ENCODE data around the gene PMM1. TPM values are rescaled to one million over a fixed set of nuclear protein-coding genes. Genes with fewer than 3 reads are reported as not detected.

PMM1 gene
- polyA plus RNA-seq, 1 of the 3 experiments (the other 2 are of a cell fraction): 46.4 TPM

DNA sequence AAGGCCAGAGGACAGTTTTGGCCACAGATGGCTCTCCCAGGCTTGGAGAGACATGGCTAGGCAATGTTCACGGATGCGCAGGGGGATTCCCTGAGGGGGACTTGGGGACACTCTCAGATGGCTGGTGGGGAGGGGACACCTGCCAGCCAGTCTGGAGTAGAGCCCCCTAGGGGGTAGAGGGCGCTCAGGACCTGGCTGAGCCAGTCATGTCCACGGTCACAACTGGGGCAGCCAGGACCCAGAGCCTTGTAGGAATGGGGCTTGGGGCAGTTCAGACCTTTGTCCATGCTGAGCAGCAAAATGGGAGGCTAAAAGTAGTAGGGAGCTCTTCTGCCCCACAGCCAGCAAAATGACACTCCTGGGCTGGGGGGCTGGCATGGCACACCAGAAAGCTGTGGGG, 27.2 kb downstream of the PMM1 start:
- no peaks in the 10 kb centered on the region for H3K36me3 ChIP-seq (replicated peaks in 1 of 2; ENCODE audit: control insufficient read depth in 1 of 2, insufficient read depth in 2 of 2, low read length in 1 of 2)
- H3K4me1 ChIP-seq (ENCODE audit: control insufficient read depth in 1 of 2, insufficient read depth in 2 of 2, low read depth in 1 of 2, low read length in 1 of 2): peaks cover 3 to 31% of the 10 kb centered on the region in 2 experiments; a peak in 2 of 4 replicates
- no peak for DNase-seq
- peak overlapping the region in 1 of 2 experiments; percentile 71; a peak in 3 of 4 replicates for H3K27ac ChIP-seq (ENCODE audit: low read depth in 2 of 2, low read length in 1 of 2)
- H3K9me3 ChIP-seq: no peaks in the 10 kb centered on the region
- WGBS (ENCODE audit: low lambda C conversion rate): 60% methylated on average over 2 of the region's 4 CpGs
- no peaks in the 10 kb centered on the region for H4K20me1 ChIP-seq (ENCODE audit: insufficient read depth)
- no peak for TF ChIP-seq RFX5 (IDR thresholded peaks at IDR 0.05; ENCODE audit: low read length)
- TF ChIP-seq RXRA (IDR thresholded peaks at IDR 0.05; ENCODE audit: borderline replicate concordance, low read depth): no peak
- TF ChIP-seq RAD21 (IDR thresholded peaks at IDR 0.05; ENCODE audit: low read length): no peak
- TF ChIP-seq GATA2 (CRISPR knock-in tag; IDR thresholded peaks at IDR 0.05): no peak
- no peak for TF ChIP-seq CHD2 (IDR thresholded peaks at IDR 0.05; ENCODE audit: low read length, partially characterized antibody)
- H3F3A ChIP-seq (replicated peaks; ENCODE audit: insufficient read depth): peaks cover 17% of the 10 kb centered on the region
- no peak overlapping the region for H3K4me3 ChIP-seq (ENCODE audit: low read depth in 2 of 2, low read length in 1 of 2)
- no peak overlapping the region for H3K9ac ChIP-seq
- no peaks in the 10 kb centered on the region for H3K9me2 ChIP-seq
- H3K27me3 ChIP-seq (ENCODE audit: insufficient read depth): no peaks in the 10 kb centered on the region
- H3K4me2 ChIP-seq: peak overlapping the region; percentile 76; the same call in 1 of the 2 replicates
- H3K79me2 ChIP-seq (ENCODE audit: insufficient read depth): no peaks in the 10 kb centered on the region
- no peak overlapping the region for H2AFZ ChIP-seq (ENCODE audit: low read depth)
- POLR2A ChIA-PET: no interaction called here
- CTCF ChIA-PET: no interaction called here

DNA sequence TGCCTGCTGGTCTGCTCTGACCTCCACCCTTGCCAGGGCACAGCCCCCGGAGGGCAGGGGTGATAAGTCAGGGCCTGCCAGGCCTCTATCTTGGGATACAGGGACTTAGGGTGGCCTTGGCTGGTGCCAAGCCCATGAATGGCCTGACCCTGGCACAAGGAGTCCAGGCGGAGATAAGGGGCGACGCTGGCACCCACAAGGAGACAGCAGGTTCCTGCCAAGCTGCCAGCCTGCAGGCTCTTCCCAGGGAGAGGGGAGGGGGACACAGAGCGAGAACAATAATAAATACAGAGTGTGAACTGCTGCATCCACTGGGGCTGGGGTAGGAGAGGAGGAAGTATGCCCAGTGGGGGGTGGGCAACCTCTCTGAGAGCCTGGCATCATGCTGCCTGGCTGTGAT, 27.9 kb downstream of the PMM1 start:
- 70% methylated on average over 2 of the region's 5 CpGs for WGBS (ENCODE audit: low lambda C conversion rate)
- ChIA-PET CTCF (no interaction called here), POLR2A (no interaction called here)
- Histone ChIP-seq H3K36me3 (replicated peaks in 1 of 2; ENCODE audit: control insufficient read depth in 1 of 2, insufficient read depth in 2 of 2, low read length in 1 of 2) (no peaks in the 10 kb centered on the region), H3K9me2 (no peaks in the 10 kb centered on the region), H3K4me2 (peak overlapping the region; percentile 76), H4K20me1 (ENCODE audit: insufficient read depth) (no peaks in the 10 kb centered on the region), H3K4me1 (ENCODE audit: control insufficient read depth in 1 of 2, insufficient read depth in 2 of 2, low read depth in 1 of 2, low read length in 1 of 2) (peaks cover 3 to 33% of the 10 kb centered on the region in 2 experiments; a peak in 2 of 4 replicates), H3K79me2 (ENCODE audit: insufficient read depth) (no peaks in the 10 kb centered on the region), H3K27me3 (ENCODE audit: insufficient read depth) (no peaks in the 10 kb centered on the region), H3K4me3 (ENCODE audit: low read depth in 2 of 2, low read length in 1 of 2) (peak overlapping the region; percentile 50 to 56), H2AFZ (ENCODE audit: low read depth) (no peak overlapping the region), H3K9ac (0 out of 2 replicates have a peak overlapping the region, but pooled peaks have one; percentile 25), H3K9me3 (no peaks in the 10 kb centered on the region), H3F3A (replicated peaks; ENCODE audit: insufficient read depth) (peaks cover 17% of the 10 kb centered on the region), H3K27ac (ENCODE audit: low read depth in 2 of 2, low read length in 1 of 2) (peak overlapping the region in 1 of 2 experiments; percentile 72; a peak in 2 of 4 replicates)
- no peak for DNase-seq
- no peak for TF ChIP-seq JUND (IDR thresholded peaks at IDR 0.05)
- TF ChIP-seq TEAD4 (IDR thresholded peaks at IDR 0.05; ENCODE audit: borderline replicate concordance, insufficient read depth): no peak
- no peak for TF ChIP-seq RAD21 (IDR thresholded peaks at IDR 0.05; ENCODE audit: low read length)
- TF ChIP-seq FOSL2 (IDR thresholded peaks at IDR 0.05; ENCODE audit: borderline replicate concordance, low read depth): no peak

DNA sequence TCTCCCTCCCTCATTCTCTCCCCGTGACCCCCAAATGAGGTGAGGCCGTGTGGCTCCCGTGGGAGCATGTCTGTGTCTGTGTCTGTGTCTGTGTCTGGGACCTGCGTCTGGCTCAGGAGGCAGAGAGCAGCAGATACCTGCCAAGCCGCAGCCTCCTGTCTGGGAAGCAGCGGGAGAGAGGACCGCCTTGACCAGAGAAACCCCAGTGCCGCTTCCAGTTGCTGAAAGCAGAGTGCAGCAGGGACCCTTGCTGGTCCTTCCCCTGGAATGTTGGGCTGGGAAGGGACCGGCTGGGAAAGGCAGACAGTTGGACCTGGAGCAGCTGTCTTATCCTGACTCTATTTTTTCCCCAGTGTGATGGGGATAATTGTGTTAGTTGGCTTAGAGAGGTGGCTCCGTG, 28.3 kb downstream of the PMM1 start:
- no peak for DNase-seq
- no peaks in the 10 kb centered on the region for H3K9me3 ChIP-seq
- H3K9me2 ChIP-seq: no peaks in the 10 kb centered on the region
- H3K9ac ChIP-seq: peak overlapping the region; percentile 25; the same call in 1 of the 2 replicates
- peaks cover 17% of the 10 kb centered on the region for H3F3A ChIP-seq (replicated peaks; ENCODE audit: insufficient read depth)
- H2AFZ ChIP-seq (ENCODE audit: low read depth): no peak overlapping the region
- ChIA-PET CTCF (interaction anchor here (0.7 to 2.1 kb wide), 3 partner anchors 18 to 36 kb away, joined by 3 to 6 read pairs (median 3); partner anchors contain the start of gene POLR3H), POLR2A (no interaction called here)
- H3K4me1 ChIP-seq (ENCODE audit: control insufficient read depth in 1 of 2, insufficient read depth in 2 of 2, low read depth in 1 of 2, low read length in 1 of 2): peaks cover 3 to 33% of the 10 kb centered on the region in 2 experiments; a peak in 2 of 4 replicates
- peak overlapping the region; percentile 47 to 72; a peak in 3 of 4 replicates for H3K27ac ChIP-seq (ENCODE audit: low read depth in 2 of 2, low read length in 1 of 2)
- peak overlapping the region; percentile 50 to 56 for H3K4me3 ChIP-seq (ENCODE audit: low read depth in 2 of 2, low read length in 1 of 2)
- 24% methylated on average over 2 of the region's 10 CpGs for WGBS (ENCODE audit: low lambda C conversion rate)
- H4K20me1 ChIP-seq (ENCODE audit: insufficient read depth): no peaks in the 10 kb centered on the region
- H3K4me2 ChIP-seq: peak overlapping the region; percentile 76
- H3K79me2 ChIP-seq (ENCODE audit: insufficient read depth): no peaks in the 10 kb centered on the region
- H3K36me3 ChIP-seq (replicated peaks in 1 of 2; ENCODE audit: control insufficient read depth in 1 of 2, insufficient read depth in 2 of 2, low read length in 1 of 2): no peaks in the 10 kb centered on the region
- TF ChIP-seq RAD21 (IDR thresholded peaks at IDR 0.05; ENCODE audit: low read length): no peak
- TF ChIP-seq, protein P1, sequence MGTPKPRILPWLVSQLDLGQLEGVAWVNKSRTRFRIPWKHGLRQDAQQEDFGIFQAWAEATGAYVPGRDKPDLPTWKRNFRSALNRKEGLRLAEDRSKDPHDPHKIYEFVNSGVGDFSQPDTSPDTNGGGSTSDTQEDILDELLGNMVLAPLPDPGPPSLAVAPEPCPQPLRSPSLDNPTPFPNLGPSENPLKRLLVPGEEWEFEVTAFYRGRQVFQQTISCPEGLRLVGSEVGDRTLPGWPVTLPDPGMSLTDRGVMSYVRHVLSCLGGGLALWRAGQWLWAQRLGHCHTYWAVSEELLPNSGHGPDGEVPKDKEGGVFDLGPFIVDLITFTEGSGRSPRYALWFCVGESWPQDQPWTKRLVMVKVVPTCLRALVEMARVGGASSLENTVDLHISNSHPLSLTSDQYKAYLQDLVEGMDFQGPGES (IDR thresholded peaks at IDR 0.05; ENCODE audit: low read depth, low read length): no peak
- no peak for TF ChIP-seq MXI1 (IDR thresholded peaks at IDR 0.05; ENCODE audit: low read depth, low read length)
- no peak for TF ChIP-seq YY1 (IDR thresholded peaks at IDR 0.05; ENCODE audit: low read depth)
- TF ChIP-seq GABPA (IDR thresholded peaks at IDR 0.05; ENCODE audit: low read depth): no peak
- no peaks in the 10 kb centered on the region for H3K27me3 ChIP-seq (ENCODE audit: insufficient read depth)

Data from SK-N-SH (cell line).